Colonic mucosa (tissue), 4 donors: ENCODE results near the gene FIGNL1. TPM values are rescaled to one million over a fixed set of nuclear protein-coding genes. Genes with fewer than 3 reads are reported as not detected.
"Not testable (repeated sequence)": the region's sequence is repeated elsewhere in the genome, so short reads cannot be mapped to it uniquely, and the experiment has no call there.

ENCODE experiments used
- DNase-seq: peaks from one replicate; pipeline ENCODE4 v3.0.0-alpha.2; 2020
- H3K27ac ChIP-seq: fragments of 200-600 bp; one replicate; pipeline ENCODE4 v1.8.0; 2021
- H3K27me3 ChIP-seq: fragments of 200-600 bp; one replicate; pipeline ENCODE4 v1.8.0; 2021
- H3K36me3 ChIP-seq: fragments of 200-600 bp; one replicate; pipeline ENCODE4 v1.8.0; 2021
- H3K4me1 ChIP-seq: fragments of 200-600 bp; one replicate; pipeline ENCODE4 v1.8.0; 2021; ENCODE audit warnings: mild to moderate bottlenecking
- H3K4me3 ChIP-seq: fragments of 200-600 bp; one replicate; pipeline ENCODE4 v1.8.0; 2021
- H3K9ac ChIP-seq, 2 donors: one replicate each; pipeline ENCODE4 v1.7.0; 2013; ENCODE audit warnings: control low read depth in 2 of 2, low read depth in 2 of 2, low read length in 2 of 2
- H3K9me3 ChIP-seq: fragments of 200-600 bp; one replicate; pipeline ENCODE4 v1.8.0; 2021
- intact Hi-C: fragments of 100-400 bp; cut with DNase I; formaldehyde crosslinking; loops from one replicate; pipeline ENCODE4 v1.14.1; 2022
- total RNA-seq, 2 donors: library from RNA; stranded (reverse); fragmentation: NEBNext Ultra II Directional in 1 of 2; extraction: Animal tissue kit (Norgen Biotek cat#: 25700) in 1 of 2; gene quantifications; one replicate each; pipeline ENCODE4 v1.2.1, GENCODE V29; 2021
- TF ChIP-seq, protein P1 (sequence below): fragments of 200-600 bp; IDR thresholded peaks from one replicate; pipeline ENCODE4 v1.8.0; 2022; ENCODE audit warnings: antibody characterized with exemption, mild to moderate bottlenecking
- donor health status: healthy.
- donor health status: DM: no; HTN: no; CAD: no.
- donor health status: DM: no; HTN: no; CAD: no.

Gene FIGNL1
- total RNA-seq, 2 donors from 2014 or later = 6.1 to 19.0 TPM

DNA sequence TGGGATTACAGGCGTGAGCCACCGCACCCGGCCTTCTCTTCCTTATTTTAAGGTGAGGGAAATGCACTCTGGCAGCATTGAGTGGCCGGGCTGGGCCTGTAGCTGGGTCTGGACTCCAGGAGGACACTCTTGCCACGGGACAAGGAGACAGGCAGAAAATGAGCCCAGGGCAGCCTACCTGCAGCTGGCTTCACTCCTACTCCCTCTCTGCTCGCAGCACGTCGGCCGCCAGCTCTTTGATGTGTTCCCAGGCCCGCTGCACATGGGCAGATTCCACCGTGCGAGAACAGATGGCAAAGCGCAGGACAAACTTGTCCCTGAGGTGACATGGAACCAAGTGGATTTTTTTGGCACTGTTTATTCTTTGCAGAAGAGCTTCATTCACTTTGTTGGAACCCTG lies 12.9 kb upstream of the FIGNL1 start:
- no peaks in the 10 kb centered on the region for H3K36me3 ChIP-seq
- H3K27me3 ChIP-seq = no peaks in the 10 kb centered on the region
- H3K9ac ChIP-seq = no peak overlapping the region
- no peaks in the 10 kb centered on the region for H3K9me3 ChIP-seq
- no peak overlapping the region for H3K4me3 ChIP-seq
- intact Hi-C loops = no loop called here
- no peaks in the 10 kb centered on the region for H3K4me1 ChIP-seq
- TF ChIP-seq, protein P1, sequence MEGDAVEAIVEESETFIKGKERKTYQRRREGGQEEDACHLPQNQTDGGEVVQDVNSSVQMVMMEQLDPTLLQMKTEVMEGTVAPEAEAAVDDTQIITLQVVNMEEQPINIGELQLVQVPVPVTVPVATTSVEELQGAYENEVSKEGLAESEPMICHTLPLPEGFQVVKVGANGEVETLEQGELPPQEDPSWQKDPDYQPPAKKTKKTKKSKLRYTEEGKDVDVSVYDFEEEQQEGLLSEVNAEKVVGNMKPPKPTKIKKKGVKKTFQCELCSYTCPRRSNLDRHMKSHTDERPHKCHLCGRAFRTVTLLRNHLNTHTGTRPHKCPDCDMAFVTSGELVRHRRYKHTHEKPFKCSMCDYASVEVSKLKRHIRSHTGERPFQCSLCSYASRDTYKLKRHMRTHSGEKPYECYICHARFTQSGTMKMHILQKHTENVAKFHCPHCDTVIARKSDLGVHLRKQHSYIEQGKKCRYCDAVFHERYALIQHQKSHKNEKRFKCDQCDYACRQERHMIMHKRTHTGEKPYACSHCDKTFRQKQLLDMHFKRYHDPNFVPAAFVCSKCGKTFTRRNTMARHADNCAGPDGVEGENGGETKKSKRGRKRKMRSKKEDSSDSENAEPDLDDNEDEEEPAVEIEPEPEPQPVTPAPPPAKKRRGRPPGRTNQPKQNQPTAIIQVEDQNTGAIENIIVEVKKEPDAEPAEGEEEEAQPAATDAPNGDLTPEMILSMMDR = no peak
- H3K27ac ChIP-seq = no peak overlapping the region
- DNase-seq = no peak

DNA sequence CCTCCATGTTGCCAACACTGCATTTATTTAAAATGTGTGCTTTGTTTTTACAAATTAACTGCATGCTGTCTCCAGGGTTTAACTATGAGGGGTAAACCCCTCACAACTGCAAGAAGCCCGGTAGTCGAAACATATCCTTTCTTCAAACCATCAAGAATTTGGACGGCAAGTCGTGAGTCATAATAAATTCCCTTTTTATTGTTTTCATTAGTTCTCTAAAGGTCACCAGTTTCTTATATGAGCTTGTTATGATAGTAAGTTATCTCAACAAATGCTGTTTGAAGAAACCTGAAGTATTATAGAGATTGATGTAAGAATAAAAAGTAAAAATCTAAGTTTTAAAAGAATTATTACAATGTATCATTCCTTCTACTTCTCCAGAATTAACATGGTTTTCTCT lies 12.2 kb upstream of the FIGNL1 start:
- TF ChIP-seq, protein P1 = no peak
- no peaks in the 10 kb centered on the region for H3K27me3 ChIP-seq
- intact Hi-C loops = no loop called here
- no peaks in the 10 kb centered on the region for H3K9me3 ChIP-seq
- H3K36me3 ChIP-seq = no peaks in the 10 kb centered on the region
- H3K4me1 ChIP-seq = no peaks in the 10 kb centered on the region
- H3K9ac ChIP-seq = no peak overlapping the region
- H3K4me3 ChIP-seq = no peak overlapping the region
- no peak overlapping the region for H3K27ac ChIP-seq
- DNase-seq = no peak

- Histone ChIP-seq H3K36me3 (no peaks in the 10 kb centered on the region), H3K9ac (no peak overlapping the region), H3K27me3 (no peaks in the 10 kb centered on the region), H3K4me1 (no peaks in the 10 kb centered on the region), H3K27ac (no peak overlapping the region), H3K9me3 (no peaks in the 10 kb centered on the region), H3K4me3 (no peak overlapping the region)
- intact Hi-C loops = no loop called here
- no peak for DNase-seq
- TF ChIP-seq, protein P1 = no peak
Observed at GRCh38 chr7:50461695-50462094, 11.5 kb upstream of the FIGNL1 start.

DNA sequence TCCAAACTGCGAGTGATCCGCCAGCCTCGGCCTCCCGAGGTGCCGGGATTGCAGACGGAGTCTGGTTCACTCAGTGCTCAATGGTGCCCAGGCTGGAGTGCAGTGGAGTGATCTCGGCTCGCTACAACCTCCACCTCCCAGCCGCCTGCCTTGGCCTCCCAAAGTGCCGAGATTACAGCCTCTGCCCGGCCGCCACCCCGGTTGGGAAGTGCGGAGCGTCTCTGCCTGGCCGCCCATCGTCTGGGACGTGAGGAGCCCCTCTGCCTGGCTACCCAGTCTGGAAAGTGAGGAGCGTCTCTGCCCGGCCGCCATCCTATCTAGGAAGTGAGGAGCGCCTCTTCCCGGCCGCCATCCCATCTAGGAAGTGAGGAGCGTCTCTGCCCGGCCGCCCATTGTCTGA lies 9.0 kb upstream of the FIGNL1 start:
- DNase-seq, intact Hi-C loops: not testable (repeated sequence)

GRCh38 chr7:50458651-50459050 lies 8.5 kb upstream of the FIGNL1 start:
- H3K27ac ChIP-seq, H3K4me3 ChIP-seq, H3K36me3 ChIP-seq, DNase-seq, H3K9ac ChIP-seq, H3K4me1 ChIP-seq, intact Hi-C loops, H3K27me3 ChIP-seq, H3K9me3 ChIP-seq: not testable (repeated sequence)

More for the DNA sequence above, 9.0 kb upstream of the FIGNL1 start:
- H3K27me3 ChIP-seq, H3K9me3 ChIP-seq, H3K4me3 ChIP-seq, H3K4me1 ChIP-seq, H3K27ac ChIP-seq, H3K36me3 ChIP-seq, H3K9ac ChIP-seq: not testable (repeated sequence)

GRCh38 chr7:50456371-50457123 lies 6.4 kb upstream of the FIGNL1 start:
- Histone ChIP-seq H3K27me3 (no peaks in the 10 kb centered on the region), H3K27ac (no peak overlapping the region), H3K9ac (no peak overlapping the region), H3K9me3 (no peaks in the 10 kb centered on the region), H3K4me1 (no peaks in the 10 kb centered on the region), H3K36me3 (no peaks in the 10 kb centered on the region), H3K4me3 (no peak overlapping the region)
- TF ChIP-seq, protein P1 = no peak
- intact Hi-C loops = no loop called here
- no peak for DNase-seq
